H1 (cell line): ENCODE measurements around the gene CDKN2C. TPM values are rescaled to one million over a fixed set of nuclear protein-coding genes. Genes with fewer than 3 reads are reported as not detected.

Experiments used
- CTCF ChIA-PET: fragments of 300-600 bp; sonication (Branson Sonifier 250); formaldehyde crosslinking; loops from one replicate; lab custom pipeline; 2021; ENCODE audit not compliant: partially characterized antibody; lab: Charles Lee
- POLR2A ChIA-PET: fragments of 300-600 bp; sonication (Branson Sonifier 250); formaldehyde crosslinking; loops from one replicate; lab custom pipeline; 2021; ENCODE audit warnings: inconsistent platforms; ENCODE audit not compliant: partially characterized antibody; lab: Charles Lee
- DNase-seq, 2 experiments: peaks; one replicate each; pipeline versions ENCODE4 v3.0.0 to v3.0.0-alpha.2; 2010 to 2022; ENCODE audit warnings: low spot score in 2 of 2, low read depth in 1 of 2, mixed read lengths in 1 of 2
- FAIRE-seq: peaks from 2 replicates; lab custom pipeline; 2011; peaks lifted over from hg19 to GRCh38; lab: Jason Lieb, UNC
- H2AFZ ChIP-seq: 2 replicates; pipeline ENCODE4 v1.8.1; 2012; ENCODE audit warnings: low read length, inconsistent platforms
- H2AK5ac ChIP-seq: 2 replicates; pipeline ENCODE4 v1.6.1; 2013; ENCODE audit warnings: low read depth, low read length
- H2BK120ac ChIP-seq: replicated peaks from 2 replicates; pipeline ENCODE3; 2013; ENCODE audit warnings: low read depth, low read length, inconsistent platforms
- H2BK12ac ChIP-seq: 2 replicates; pipeline ENCODE4 v1.6.1; 2013; ENCODE audit warnings: low read depth, low read length
- H2BK15ac ChIP-seq: 2 replicates; pipeline ENCODE4 v1.6.1; 2013; ENCODE audit warnings: low read length
- H2BK20ac ChIP-seq: 2 replicates; pipeline ENCODE4 v1.6.1; 2013; ENCODE audit warnings: low read length
- H2BK5ac ChIP-seq: 2 replicates; pipeline ENCODE4 v1.6.1; 2013; ENCODE audit warnings: low read depth, low read length
- H3K14ac ChIP-seq: 2 replicates; pipeline ENCODE4 v1.6.1; 2013; ENCODE audit warnings: inconsistent platforms; ENCODE audit not compliant: insufficient read length
- H3K18ac ChIP-seq: 2 replicates; pipeline ENCODE4 v1.6.1; 2013; ENCODE audit warnings: low read length; ENCODE audit errors: extremely low read depth
- H3K23ac ChIP-seq: 2 replicates; pipeline ENCODE4 v1.6.1; 2013; ENCODE audit warnings: inconsistent platforms; ENCODE audit not compliant: insufficient read length
- H3K23me2 ChIP-seq: 2 replicates; pipeline ENCODE4 v1.6.1; 2013; ENCODE audit warnings: low read depth, low read length
- H3K27ac ChIP-seq: 2 replicates; pipeline ENCODE4 v1.6.1; 2011; ENCODE audit warnings: low read depth, low read length, inconsistent platforms
- H3K27me3 ChIP-seq, 4 experiments: replicated peaks in 1 of 4; 1 replicate in 1 of 4; 2 replicates in 3 of 4; pipeline versions ENCODE4 v1.6.1 to v1.8.1; 2011 to 2013; ENCODE audit warnings: low read length in 3 of 4, mild to moderate bottlenecking in 3 of 4, inconsistent platforms in 2 of 4, mixed read lengths in 2 of 4, moderate library complexity in 1 of 4; ENCODE audit not compliant: control insufficient read depth in 3 of 4, insufficient read depth in 3 of 4; ENCODE audit errors: extremely low read depth in 1 of 4
- H3K36me3 ChIP-seq, 4 experiments: 2 replicates each; pipeline versions ENCODE4 v1.6.1 to v1.8.1; 2011 to 2013; ENCODE audit warnings: mild to moderate bottlenecking in 4 of 4, low read length in 3 of 4, moderate library complexity in 2 of 4, control low read depth in 1 of 4, inconsistent platforms in 1 of 4; ENCODE audit not compliant: insufficient read depth in 4 of 4, control insufficient read depth in 2 of 4
- H3K4ac ChIP-seq: replicated peaks from 2 replicates; pipeline ENCODE3; 2013; ENCODE audit warnings: low read length, low read depth, mixed read lengths, inconsistent platforms; ENCODE audit not compliant: insufficient read length
- H3K4me1 ChIP-seq, 4 experiments: replicated peaks in 1 of 4; 1 replicate in 1 of 4; 2 replicates in 3 of 4; pipeline versions ENCODE4 v1.6.1 to v1.8.1; 2011 to 2013; ENCODE audit warnings: low read length in 3 of 4, inconsistent platforms in 2 of 4, mixed read lengths in 1 of 4; ENCODE audit not compliant: insufficient read depth in 4 of 4, control insufficient read depth in 3 of 4
- H3K4me2 ChIP-seq, 2 experiments: 2 replicates each; pipeline versions ENCODE4 v1.6.1 to v1.8.1; 2011 to 2013; ENCODE audit warnings: low read depth in 2 of 2, low read length in 2 of 2, control low read depth in 1 of 2, inconsistent platforms in 1 of 2, mild to moderate bottlenecking in 1 of 2; ENCODE audit not compliant: insufficient read depth in 1 of 2
- H3K4me3 ChIP-seq, 4 experiments: fragments of 200-600, 300-600 bp in 1 of 4; sonication (generic), shearing (Covaris generic), sonication (Bioruptor Twin) in 1 of 4; 2 replicates each; pipeline versions ENCODE4 v1.5.1 to v1.8.1; 2011 to 2016; ENCODE audit warnings: low read length in 4 of 4, low read depth in 3 of 4, control low read depth in 2 of 4, inconsistent platforms in 2 of 4, mild to moderate bottlenecking in 2 of 4, mixed read lengths in 1 of 4, moderate library complexity in 1 of 4; ENCODE audit not compliant: insufficient read depth in 2 of 4; ENCODE audit errors: extremely low read depth in 1 of 4
- H3K56ac ChIP-seq: replicated peaks from 2 replicates; pipeline ENCODE3; 2013; ENCODE audit warnings: low read depth, mild to moderate bottlenecking, mixed read lengths, low read length, inconsistent platforms; ENCODE audit not compliant: insufficient read length
- H3K79me1 ChIP-seq: 2 replicates; pipeline ENCODE4 v1.6.1; 2013; ENCODE audit warnings: low read depth, low read length, control low read depth
- H3K79me2 ChIP-seq, 2 experiments: 2 replicates each; pipeline versions ENCODE4 v1.6.1 to v1.8.1; 2012 to 2013; ENCODE audit warnings: low read length in 2 of 2, mild to moderate bottlenecking in 2 of 2, inconsistent platforms in 1 of 2; ENCODE audit not compliant: insufficient read depth in 2 of 2, control insufficient read depth in 1 of 2
- H3K9ac ChIP-seq, 4 experiments: replicated peaks in 1 of 4; 1 replicate in 1 of 4; 2 replicates in 3 of 4; pipeline versions ENCODE4 v1.6.1 to v1.8.1; 2011 to 2013; ENCODE audit warnings: low read depth in 3 of 4, low read length in 3 of 4, control low read depth in 2 of 4, mild to moderate bottlenecking in 2 of 4, moderate library complexity in 2 of 4, inconsistent platforms in 1 of 4; ENCODE audit errors: extremely low read depth in 1 of 4
- H3K9me3 ChIP-seq, 2 experiments: 2 replicates each; pipeline versions ENCODE4 v1.6.1 to v1.8.1; 2012 to 2013; ENCODE audit warnings: mild to moderate bottlenecking in 2 of 2, moderate library complexity in 2 of 2, control low read depth in 1 of 2, inconsistent platforms in 1 of 2, low read depth in 1 of 2, low read length in 1 of 2, mixed read lengths in 1 of 2; ENCODE audit not compliant: insufficient read depth in 2 of 2
- H4K20me1 ChIP-seq, 2 experiments: replicated peaks in 1 of 2; 2 replicates each; pipeline versions ENCODE3 to v1.8.1; 2011 to 2013; ENCODE audit warnings: inconsistent platforms in 2 of 2, low read length in 2 of 2, mild to moderate bottlenecking in 1 of 2; ENCODE audit not compliant: insufficient read depth in 2 of 2, control insufficient read depth in 1 of 2
- H4K5ac ChIP-seq: 2 replicates; pipeline ENCODE4 v1.6.1; 2013; ENCODE audit warnings: low read length, low read depth, mixed read lengths, inconsistent platforms; ENCODE audit not compliant: insufficient read length
- H4K8ac ChIP-seq: 2 replicates; pipeline ENCODE4 v1.8.0; 2013; ENCODE audit warnings: mild to moderate bottlenecking, moderate library complexity, low read length, inconsistent platforms; ENCODE audit not compliant: insufficient read depth; ENCODE audit errors: extremely low read depth
- H4K91ac ChIP-seq: replicated peaks from 2 replicates; pipeline ENCODE3; 2013; ENCODE audit warnings: low read length, mixed read lengths, inconsistent platforms; ENCODE audit not compliant: insufficient read length
- ASH2L ChIP-seq: fragments of 200-600, 300-600 bp; sonication (generic); IDR thresholded peaks from one replicate; pipeline ENCODE4 v1.7.1; 2017; ENCODE audit warnings: low read length
- BRCA1 ChIP-seq: IDR thresholded peaks from 2 replicates; pipeline ENCODE4 v1.6.1; 2012; ENCODE audit warnings: low read depth, low read length, improper control_type of control experiment
- CBX8 ChIP-seq: fragments of 300-800, 300-1000 bp; sonication (generic); IDR thresholded peaks from 2 replicates; pipeline ENCODE4 v1.7.1; 2016; ENCODE audit warnings: low read depth, low read length, borderline replicate concordance
- CHD1 ChIP-seq: IDR thresholded peaks from 2 replicates; pipeline ENCODE4 v1.6.1; 2012; ENCODE audit warnings: low read depth, low read length, improper control_type of control experiment
- CHD2 ChIP-seq: IDR thresholded peaks from 2 replicates; pipeline ENCODE4 v1.6.1; 2012; ENCODE audit warnings: low read length, improper control_type of control experiment
- E2F6 ChIP-seq: IDR thresholded peaks from 2 replicates; pipeline ENCODE4 v1.6.1; 2012; ENCODE audit warnings: inconsistent platforms
- GTF2F1 ChIP-seq: IDR thresholded peaks from 2 replicates; pipeline ENCODE4 v1.6.1; 2012; ENCODE audit warnings: low read depth, low read length, improper control_type of control experiment, borderline replicate concordance
- HDAC6 ChIP-seq: IDR thresholded peaks from one replicate; pipeline ENCODE4 v1.7.1; 2012; ENCODE audit warnings: low read depth, mild to moderate bottlenecking, inconsistent platforms, low read length, moderate library complexity
- JUND ChIP-seq: IDR thresholded peaks from 2 replicates; pipeline ENCODE4 v1.6.1; 2011; ENCODE audit warnings: mild to moderate bottlenecking, improper control_type of control experiment, low read length
- KDM1A ChIP-seq: fragments of 200-600, 300-600 bp; sonication (generic); IDR thresholded peaks from 2 replicates; pipeline ENCODE4 v1.7.1; 2016; ENCODE audit warnings: mild to moderate bottlenecking, low read length, borderline replicate concordance
- PHF8 ChIP-seq: fragments of 200-600 bp; sonication (generic); conservative IDR thresholded peaks from 2 replicates; pipeline ENCODE4 v1.7.1; 2012; ENCODE audit warnings: low read depth, mild to moderate bottlenecking, inconsistent platforms, low read length, moderate library complexity
- RNF2 ChIP-seq: fragments of 200-900, 300-1000 bp; sonication (generic); IDR thresholded peaks from 2 replicates; pipeline ENCODE4 v1.7.1; 2016; ENCODE audit warnings: borderline replicate concordance, low read depth, mild to moderate bottlenecking, antibody characterized with exemption, low read length; ENCODE audit not compliant: poor library complexity, severe bottlenecking; ENCODE audit errors: missing control alignments
- SP1 ChIP-seq: IDR thresholded peaks from 2 replicates; pipeline ENCODE4 v1.6.1; 2011; ENCODE audit warnings: low read depth, low read length
- SP2 ChIP-seq: IDR thresholded peaks from 2 replicates; pipeline ENCODE4 v1.6.1; 2012; ENCODE audit warnings: mild to moderate bottlenecking, low read length, inconsistent platforms
- SP4 ChIP-seq: IDR thresholded peaks from 2 replicates; pipeline ENCODE4 v1.6.1; 2012; ENCODE audit warnings: low read length, inconsistent platforms
- polyA plus RNA-seq, 7 experiments: library from polyadenylated mRNA; depleted of rRNA in 3 of 7; stranded (reverse) in 5 of 7; unstranded in 2 of 7; fragments of >200 nt in 5 of 7; fragments of 200-250 nt in 2 of 7; gene quantifications; 1 replicate in 5 of 7; 2 replicates in 1 of 7; 4 replicates in 1 of 7; pipeline versions ENCODE4 v1.2.1 to v1.2.3, GENCODE V29; 2011 to 2013; ENCODE audit warnings: missing spikeins in 2 of 7, mixed read lengths in 2 of 7
- total RNA-seq: library from RNA; stranded (reverse); fragmentation: NEBNext Ultra II Directional; extraction: Animal tissue kit (Norgen Biotek cat#: 25700); gene quantifications from 2 replicates; pipeline ENCODE4 v1.2.1, GENCODE V29; 2021

Gene CDKN2C
- total and polyA plus RNA-seq, 2 of the 8 experiments (the other 6 are each of a cell fraction or from before 2014, with no cell fraction given), result not detected

- H3K9ac ChIP-seq, result no peak overlapping the region
- H3K27ac ChIP-seq, result no peak overlapping the region
- H4K8ac ChIP-seq, result no peak overlapping the region
- H4K20me1 ChIP-seq, result peaks cover 2 to 3% of the 10 kb centered on the region in 2 experiments
- no peak overlapping the region for H3K4me3 ChIP-seq
- POLR2A ChIA-PET, result no interaction called here
- H3K4ac ChIP-seq, result no peak overlapping the region
- no peak overlapping the region for H3K18ac ChIP-seq
- H2AK5ac ChIP-seq, result no peak overlapping the region
- no peak overlapping the region for H2BK12ac ChIP-seq
- peaks cover 0 to 30% of the 10 kb centered on the region in 2 experiments; a peak in 2 of 4 replicates for H3K79me2 ChIP-seq
- H3K23ac ChIP-seq, result no peak overlapping the region
- H3K4me1 ChIP-seq, result no peaks in the 10 kb centered on the region
- no peaks in the 10 kb centered on the region for H3K9me3 ChIP-seq
- H3K14ac ChIP-seq, result no peak overlapping the region
- no peak overlapping the region for H2BK120ac ChIP-seq
- CTCF ChIA-PET, result interaction anchor here (0.6 to 3.7 kb wide), 31 partner anchors 9 to 786 kb away, joined by 3 to 30 read pairs (median 5); partner anchors contain the start of gene FAF1
- no peak overlapping the region for H3K4me2 ChIP-seq
- H2BK5ac ChIP-seq, result no peak overlapping the region
- no peak overlapping the region for H2AFZ ChIP-seq
- H3K79me1 ChIP-seq, result peaks cover 2% of the 10 kb centered on the region; the same call in 1 of the 2 replicates
- DNase-seq, result no peak
- no peak overlapping the region for H3K56ac ChIP-seq
- H4K5ac ChIP-seq, result no peak overlapping the region
- H3K36me3 ChIP-seq, result no peaks in the 10 kb centered on the region
- H3K23me2 ChIP-seq, result no peaks in the 10 kb centered on the region
- no peak overlapping the region for H4K91ac ChIP-seq
- H2BK15ac ChIP-seq, result no peak overlapping the region
- FAIRE-seq, result no peak
- H3K27me3 ChIP-seq, result no peaks in the 10 kb centered on the region
- no peak overlapping the region for H2BK20ac ChIP-seq
- TF ChIP-seq KDM1A, result no peak
- no peak for TF ChIP-seq JUND
- TF ChIP-seq ASH2L, result no peak
- no peak for TF ChIP-seq BRCA1
- TF ChIP-seq SP2, result no peak
- no peak for TF ChIP-seq HDAC6
- TF ChIP-seq GTF2F1, result no peak
- no peak for TF ChIP-seq SP1
- no peak for TF ChIP-seq RNF2
- TF ChIP-seq E2F6, result no peak
- TF ChIP-seq CBX8, result no peak
- no peak for TF ChIP-seq CHD1
- TF ChIP-seq CHD2, result no peak
- no peak for TF ChIP-seq PHF8
- TF ChIP-seq SP4, result no peak
Observed at GRCh38 chr1:50930193-50930592, 39.9 kb upstream of the CDKN2C start.
